Suprapubic skin (tissue), 3 donors: ENCODE measurements around the gene LLPH.

Experiments
- CTCF ChIP-seq, 2 donors: fragments of 200-600 bp in 1 of 2; fragments of 450-650 bp in 1 of 2; sonication (generic) in 1 of 2; IDR thresholded peaks; one replicate each; pipeline ENCODE4 v1.5.1; 2016 to 2019; ENCODE audit warnings: antibody characterized with exemption in 2 of 2, mild to moderate bottlenecking in 1 of 2, moderate library complexity in 1 of 2
- POLR2A ChIP-seq, 2 donors: fragments of 450-650 bp; IDR thresholded peaks; one replicate each; pipeline ENCODE4 v1.6.1; 2017; ENCODE audit warnings: antibody characterized with exemption in 2 of 2, mild to moderate bottlenecking in 2 of 2, moderate library complexity in 2 of 2

GRCh38 chr12:66140731-66141130, 10.2 kb upstream of the LLPH start:
- TF ChIP-seq CTCF (IDR thresholded peaks at IDR 0.05) (no peak), POLR2A (IDR thresholded peaks at IDR 0.05) (no peak)
